HG03575 (cell line): ENCODE measurements around the gene SEC23B.
"Not testable (repeated sequence)": the region's sequence is repeated elsewhere in the genome, so short reads cannot be mapped to it uniquely, and the experiment has no call there.

Experiments
- ATAC-seq: cut with Tn5 transposase; IDR thresholded peaks from one replicate; pipeline ENCODE4 v1.9.1; 2021; ENCODE audit not compliant: unreplicated experiment, insufficient number of reproducible peaks, low FRiP score; ENCODE audit errors: extremely low read depth

The SEC23B gene

DNA sequence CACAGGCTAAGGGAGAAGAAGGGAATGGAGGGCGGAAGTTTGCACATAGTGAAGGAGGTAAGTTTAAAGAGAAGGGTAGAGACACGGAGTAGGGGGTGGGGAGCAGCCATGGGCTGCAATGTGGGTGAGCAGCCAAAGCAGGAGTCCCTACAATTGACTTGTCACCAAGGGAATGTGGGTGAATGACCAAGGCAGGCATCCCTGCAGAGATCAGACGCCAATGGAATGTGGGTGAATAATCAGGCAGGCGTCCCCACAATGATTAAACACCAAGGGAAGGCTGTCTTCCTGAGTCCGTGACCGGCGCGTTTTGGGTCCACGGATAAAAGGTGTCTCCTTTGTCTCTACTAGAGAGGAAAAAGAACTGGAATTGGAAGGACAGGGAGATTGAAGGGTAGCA is 14.3 kb downstream of the SEC23B start:
- not testable (repeated sequence) for ATAC-seq

DNA sequence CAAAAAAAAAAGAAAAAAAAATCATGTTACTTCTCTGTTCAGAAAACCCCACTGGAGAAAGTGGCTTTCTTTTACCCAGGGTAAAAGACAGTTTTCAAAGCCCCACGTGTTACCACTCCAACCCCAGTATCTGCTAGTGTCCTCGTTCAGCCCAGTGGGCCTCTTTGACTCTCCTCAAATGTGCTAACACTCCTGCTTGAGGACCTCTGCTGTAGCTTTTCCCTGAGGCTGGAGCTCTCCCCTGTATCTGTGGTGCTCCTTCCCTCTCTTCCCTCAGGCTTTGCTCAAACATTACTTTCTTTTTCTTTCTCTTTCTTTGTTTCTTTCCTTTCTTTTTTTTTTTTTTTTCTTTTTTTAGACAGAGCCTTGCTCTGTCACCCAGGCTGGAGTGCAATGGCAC is 15.3 kb downstream of the SEC23B start:
- ATAC-seq = no peak

- ATAC-seq = no peak
Observed at GRCh38 chr20:18524646-18525045, 16.9 kb downstream of the SEC23B start.

DNA sequence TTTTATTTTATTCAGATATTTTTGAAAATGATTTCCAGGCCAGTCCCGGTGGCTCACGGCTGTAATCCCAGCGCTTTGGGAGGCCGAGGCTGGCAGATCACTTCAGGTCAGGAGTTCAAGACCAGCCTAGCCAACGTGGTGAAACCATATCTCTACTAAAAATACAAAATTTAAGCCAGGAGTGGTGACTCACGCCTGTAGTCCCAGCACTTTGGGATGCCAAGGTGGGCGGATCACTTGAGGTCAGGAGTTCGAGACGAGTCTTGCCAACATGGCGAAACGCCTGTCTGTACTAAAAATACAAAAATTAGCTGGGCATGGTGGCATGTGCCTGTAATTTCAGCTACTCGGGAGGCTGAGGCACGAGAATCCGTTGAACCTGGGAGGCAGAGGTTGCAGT is 19.0 kb downstream of the SEC23B start:
- ATAC-seq = not testable (repeated sequence)

DNA sequence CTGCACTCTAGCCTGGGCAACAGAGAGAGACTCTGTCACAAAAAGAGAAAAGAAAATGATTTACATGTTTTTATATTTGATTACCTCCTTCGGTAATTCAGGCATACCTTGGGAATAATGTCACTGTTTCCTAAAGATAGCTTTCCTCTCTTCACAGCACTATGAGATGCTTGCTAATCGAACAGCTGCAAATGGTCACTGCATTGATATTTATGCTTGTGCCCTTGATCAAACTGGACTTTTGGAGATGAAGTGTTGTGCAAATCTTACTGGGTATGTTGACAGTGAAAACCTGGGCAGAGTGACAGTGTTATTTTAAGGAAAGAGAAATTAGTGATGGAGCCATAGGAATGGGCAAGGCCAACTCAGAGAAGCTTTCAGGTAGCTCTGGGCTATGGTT is 19.6 kb downstream of the SEC23B start:
- ATAC-seq = no peak

- ATAC-seq = no peak
Observed at GRCh38 chr20:18527836-18528235, 20.1 kb downstream of the SEC23B start.

- ATAC-seq = no peak
Observed at GRCh38 chr20:18529041-18529440, 21.3 kb downstream of the SEC23B start.

- ATAC-seq = no peak
Observed at GRCh38 chr20:18532626-18533025, 24.9 kb downstream of the SEC23B start.

GRCh38 chr20:18533491-18533890 is 25.8 kb downstream of the SEC23B start:
- no peak for ATAC-seq

DNA sequence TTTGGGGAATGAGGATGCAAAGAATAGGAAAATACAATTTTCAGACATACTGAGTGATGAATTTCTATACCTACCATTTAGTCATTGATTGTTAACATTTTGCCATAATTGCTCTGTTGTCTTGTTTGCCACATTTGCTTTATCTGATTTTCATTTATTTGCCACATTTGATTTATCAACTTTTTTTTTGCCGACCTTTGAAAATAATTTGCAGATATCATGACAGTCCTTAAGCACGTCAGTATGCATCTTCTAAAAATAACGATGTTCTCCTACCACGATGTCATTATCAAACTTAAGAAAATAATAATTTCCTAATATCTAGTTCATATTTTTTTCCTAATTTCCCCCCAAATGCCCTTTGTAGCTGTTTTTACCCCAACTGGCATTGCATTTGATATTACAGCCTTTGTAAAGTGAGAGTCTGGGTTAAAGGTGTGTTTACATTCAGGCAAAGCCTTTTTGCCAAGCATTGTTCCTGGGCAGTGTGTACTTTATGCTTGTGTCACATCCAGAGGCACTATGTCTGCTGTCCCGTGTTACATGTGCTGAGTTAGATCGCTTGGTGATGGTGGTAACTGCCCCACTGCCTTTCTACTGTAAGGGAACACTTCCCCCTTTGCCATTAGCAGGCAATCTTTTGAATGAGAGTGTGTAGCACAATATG is 26.4 kb downstream of the SEC23B start:
- ATAC-seq = no peak

- no peak for ATAC-seq
Observed at GRCh38 chr20:18537651-18538050, 29.9 kb downstream of the SEC23B start.

GRCh38 chr20:18541741-18542140 is 34.0 kb downstream of the SEC23B start:
- ATAC-seq = no peak

GRCh38 chr20:18543216-18543615 is 35.5 kb downstream of the SEC23B start:
- no peak for ATAC-seq

DNA sequence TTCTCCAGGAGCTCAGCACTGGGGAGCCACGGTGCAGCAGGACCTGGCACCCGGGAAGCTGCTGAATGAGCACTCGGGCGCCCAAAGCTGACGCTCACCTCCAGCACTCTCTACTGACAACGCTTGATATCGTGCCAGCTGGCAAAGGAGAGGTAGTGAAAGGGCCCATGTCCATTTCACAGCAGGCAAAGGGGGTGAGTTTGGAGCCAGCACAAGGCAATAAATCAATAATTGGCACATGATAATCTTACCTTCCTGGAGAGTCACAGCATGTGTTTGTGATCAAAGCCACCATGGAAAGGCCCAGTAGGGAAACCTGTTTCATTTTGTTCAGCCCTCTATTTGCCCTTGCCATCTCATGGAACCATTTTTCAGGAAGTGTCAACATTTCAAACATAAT is 36.2 kb downstream of the SEC23B start:
- no peak for ATAC-seq

DNA sequence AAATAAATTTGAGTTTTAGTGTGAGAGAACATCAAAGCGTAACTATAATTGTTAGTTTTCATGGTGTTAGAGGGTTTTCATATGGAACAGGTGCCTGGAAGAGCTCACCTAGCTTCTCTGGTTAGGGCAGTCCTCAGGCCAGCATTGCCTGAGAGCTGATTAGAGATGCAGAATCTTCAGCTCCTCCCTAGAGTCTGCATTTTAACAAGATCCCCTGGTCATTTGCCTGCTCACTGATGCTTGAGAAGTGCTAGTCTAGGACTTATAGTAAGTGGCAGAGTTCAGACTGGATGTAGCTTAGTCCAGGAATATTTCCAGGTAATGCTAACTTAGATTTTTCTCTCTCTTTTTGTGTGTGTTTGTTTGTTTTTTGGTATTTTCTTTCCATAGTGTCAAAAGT is 37.8 kb downstream of the SEC23B start:
- ATAC-seq = no peak

DNA sequence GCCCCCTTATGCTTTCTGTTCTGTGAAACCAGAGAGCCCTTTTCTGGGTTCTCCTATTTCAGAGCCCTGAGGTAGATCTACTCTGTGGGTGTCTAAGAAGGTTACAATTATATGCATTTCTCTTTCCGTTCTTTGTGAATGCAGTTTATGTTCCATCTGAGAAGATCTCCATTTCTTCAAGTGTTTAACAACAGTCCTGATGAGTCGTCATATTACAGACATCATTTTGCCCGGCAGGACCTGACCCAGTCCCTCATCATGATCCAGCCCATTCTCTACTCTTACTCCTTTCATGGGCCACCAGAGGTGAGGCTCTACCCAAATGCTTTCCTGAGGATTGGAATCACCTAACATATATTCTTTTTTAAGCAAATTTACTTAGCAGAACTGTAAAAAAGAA is 40.7 kb downstream of the SEC23B start:
- ATAC-seq = no peak

DNA sequence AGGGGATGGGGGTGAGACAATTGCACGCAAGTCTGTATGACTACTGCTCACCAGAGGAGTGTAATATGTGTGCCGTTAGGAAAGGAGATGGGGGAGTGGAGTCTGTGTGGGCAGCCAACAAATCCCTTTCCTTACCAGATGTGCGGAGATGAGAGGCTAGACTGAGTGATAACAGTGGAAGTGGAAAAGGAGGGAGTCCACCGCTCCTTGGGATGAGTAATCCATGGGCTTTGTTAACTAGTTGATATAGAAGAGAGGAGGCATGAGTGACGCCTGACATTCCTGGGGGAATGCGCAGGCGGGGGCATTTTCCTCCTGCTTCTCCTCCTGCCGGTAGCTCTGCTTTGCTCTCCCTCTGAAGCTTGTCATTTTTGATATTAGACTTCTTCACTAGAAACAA is 46.0 kb downstream of the SEC23B start:
- ATAC-seq = no peak

DNA sequence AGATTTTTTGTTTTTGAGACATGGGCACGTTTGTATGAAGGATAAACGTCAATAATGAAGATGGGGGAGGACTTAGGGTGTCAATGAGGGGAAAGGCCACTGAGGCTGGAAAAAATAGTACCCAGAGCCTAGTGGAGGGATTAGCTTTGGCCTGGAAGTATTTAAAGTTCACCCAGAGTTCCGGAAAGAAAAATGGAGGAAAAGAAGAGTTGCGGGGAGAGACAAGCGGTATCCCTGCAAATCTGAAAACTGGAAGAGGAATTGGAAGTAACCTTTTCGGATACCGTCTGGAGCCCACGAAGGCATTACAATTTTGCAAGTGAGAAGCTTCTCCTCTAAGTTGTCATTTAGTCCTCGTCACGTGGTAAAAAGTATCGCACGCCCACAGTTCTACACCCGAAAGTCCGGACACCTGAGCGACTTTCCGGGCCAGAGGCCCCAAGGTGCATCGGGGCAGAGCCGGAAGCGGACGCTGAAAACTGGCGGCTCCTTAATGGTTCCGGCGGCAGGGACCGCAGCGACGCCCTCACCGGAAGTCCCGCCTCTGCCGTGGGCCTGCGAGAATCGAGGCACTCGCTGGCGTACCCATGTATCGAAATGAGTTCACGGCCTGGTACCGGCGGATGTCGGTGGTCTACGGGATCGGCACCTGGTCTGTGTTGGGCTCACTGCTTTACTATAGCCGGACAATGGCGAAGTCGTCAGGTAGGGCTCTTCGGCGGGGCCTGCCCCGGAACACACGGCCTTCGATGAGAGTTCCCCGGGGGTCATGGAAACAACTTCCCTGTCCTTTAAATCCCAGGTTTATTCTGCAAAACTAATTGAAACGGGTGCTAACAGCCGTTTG is 59.4 kb downstream of the SEC23B start, which contains the start of gene SMIM26:
Gene SMIM26, plus strand, starts transcription at position 541 of the 847 bp plus-strand sequence. Its CDS starts 47 bp downstream, at position 588.
- peak; percentile 67 for ATAC-seq

DNA sequence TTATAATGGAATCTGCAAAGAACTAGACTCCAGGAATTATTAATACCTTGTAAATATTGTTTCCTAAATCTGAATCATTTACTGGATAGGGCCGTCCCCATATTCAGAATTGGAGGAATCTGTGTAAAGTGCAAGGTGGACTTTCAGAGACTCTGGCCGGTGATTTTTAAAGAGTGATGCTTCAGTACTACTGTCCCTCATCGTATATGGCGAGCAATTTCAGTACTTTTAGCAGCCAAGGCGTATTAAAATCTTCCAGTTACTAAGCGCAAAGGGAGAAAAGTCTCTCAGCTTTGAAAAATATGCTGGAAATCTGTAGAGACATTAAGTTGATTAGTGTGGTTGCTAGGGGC is 60.0 kb downstream of the SEC23B start:
- peak; percentile 7 for ATAC-seq

- no peak for ATAC-seq
Observed at GRCh38 chr20:18571009-18571408, 63.3 kb downstream of the SEC23B start.
